Measurements from ENCODE around the gene ATP2B2. TPM values are rescaled to one million over a fixed set of nuclear protein-coding genes. Genes with fewer than 3 reads are reported as not detected.

The ATP2B2 gene
- total and polyA plus RNA-seq, 5 experiments from 2014 or later: not detected

GRCh38 chr3:10454907-10455544, 50.4 kb downstream of the ATP2B2 start:
- no peak overlapping the region for H3K4me3 Mint-ChIP-seq

GRCh38 chr3:10453431-10454163, 51.8 kb downstream of the ATP2B2 start:
- H3K4me1 Mint-ChIP-seq: peaks cover 0 to 13% (median 5%) of the 10 kb centered on the region in 4 donors
- no peaks in the 10 kb centered on the region for H3K36me3 Mint-ChIP-seq
- no peak for DNase-seq
- peak overlapping the region in 1 of 10 donors; percentile 60 for H3K27ac Mint-ChIP-seq
- ATAC-seq: no peak
- no peak overlapping the region for H3K4me3 Mint-ChIP-seq
- H3K27me3 Mint-ChIP-seq: peaks cover 14 to 37% (median 32%) of the 10 kb centered on the region in 5 donors
- no peaks in the 10 kb centered on the region for H3K9me3 Mint-ChIP-seq
- POLR2A ChIA-PET: no interaction called here

More at GRCh38 chr3:10454907-10455544, 50.4 kb downstream of the ATP2B2 start:
- DNase-seq: peak in 1 of 10 donors; percentile 10
- no peaks in the 10 kb centered on the region for H3K36me3 Mint-ChIP-seq
- peaks cover 14 to 37% (median 29%) of the 10 kb centered on the region in 5 donors for H3K27me3 Mint-ChIP-seq
- peaks cover 0 to 13% (median 5%) of the 10 kb centered on the region in 4 donors for H3K4me1 Mint-ChIP-seq
- ATAC-seq: no peak
- H3K27ac Mint-ChIP-seq: no peak overlapping the region
- POLR2A ChIA-PET: no interaction called here
- H3K9me3 Mint-ChIP-seq: peaks cover 0 to 2% (median 0%) of the 10 kb centered on the region in 9 donors

- POLR2A ChIA-PET: interaction anchor here (0.5 kb wide), 1 partner anchor 126 kb away, joined by 3 read pairs; no protein-coding TSS in a partner anchor
- peaks cover 6 to 26% (median 16%) of the 10 kb centered on the region in 5 donors for H3K27me3 Mint-ChIP-seq
- ATAC-seq (no peak), DNase-seq (no peak)
- H3K4me1 Mint-ChIP-seq: peaks cover 0 to 6% (median 2%) of the 10 kb centered on the region in 4 donors
- H3K4me3 Mint-ChIP-seq: no peak overlapping the region
- no peaks in the 10 kb centered on the region for H3K9me3 Mint-ChIP-seq
- H3K27ac Mint-ChIP-seq: no peak overlapping the region
- no peaks in the 10 kb centered on the region for H3K36me3 Mint-ChIP-seq
Observed at GRCh38 chr3:10450494-10451440, 54.6 kb downstream of the ATP2B2 start.

- ATAC-seq: no peak
- Mint-ChIP-seq H3K27ac (no peak overlapping the region), H3K27me3 (peaks cover 6 to 31% (median 19%) of the 10 kb centered on the region in 5 donors), H3K4me3 (no peak overlapping the region), H3K9me3 (no peaks in the 10 kb centered on the region), H3K4me1 (peaks cover 0 to 8% (median 3%) of the 10 kb centered on the region in 4 donors), H3K36me3 (no peaks in the 10 kb centered on the region)
- DNase-seq: no peak
- POLR2A ChIA-PET: no interaction called here
Observed at GRCh38 chr3:10449436-10449835, 56.0 kb downstream of the ATP2B2 start.

- DNase-seq (no peak), ATAC-seq (no peak)
- no peaks in the 10 kb centered on the region for H3K9me3 Mint-ChIP-seq
- no peak overlapping the region for H3K4me3 Mint-ChIP-seq
- H3K4me1 Mint-ChIP-seq: peaks cover 0 to 5% (median under 1%) of the 10 kb centered on the region in 4 donors
- H3K27ac Mint-ChIP-seq: no peak overlapping the region
- H3K27me3 Mint-ChIP-seq: peaks cover 6 to 36% (median 16%) of the 10 kb centered on the region in 5 donors
- H3K36me3 Mint-ChIP-seq: no peaks in the 10 kb centered on the region
- POLR2A ChIA-PET: no interaction called here
Observed at GRCh38 chr3:10448544-10448943, 56.8 kb downstream of the ATP2B2 start.

GRCh38 chr3:10447527-10448260, 57.7 kb downstream of the ATP2B2 start:
- peaks cover 6 to 34% (median 16%) of the 10 kb centered on the region in 5 donors for H3K27me3 Mint-ChIP-seq
- no peak overlapping the region for H3K4me3 Mint-ChIP-seq
- no peaks in the 10 kb centered on the region for H3K9me3 Mint-ChIP-seq
- no peak overlapping the region for H3K27ac Mint-ChIP-seq
- ATAC-seq: no peak
- no peak for DNase-seq
- POLR2A ChIA-PET: no interaction called here
- no peaks in the 10 kb centered on the region for H3K36me3 Mint-ChIP-seq
- peaks cover 0 to 8% (median under 1%) of the 10 kb centered on the region in 4 donors for H3K4me1 Mint-ChIP-seq

- Mint-ChIP-seq H3K27ac (peak overlapping the region in 1 of 10 donors; percentile 46), H3K4me1 (peaks cover 0 to 8% (median under 1%) of the 10 kb centered on the region in 4 donors), H3K4me3 (no peak overlapping the region), H3K36me3 (no peaks in the 10 kb centered on the region), H3K9me3 (no peaks in the 10 kb centered on the region), H3K27me3 (peaks cover 3 to 28% (median 16%) of the 10 kb centered on the region in 5 donors)
- no peak for ATAC-seq
- POLR2A ChIA-PET: no interaction called here
- DNase-seq: no peak
Observed at GRCh38 chr3:10447110-10447509, 58.3 kb downstream of the ATP2B2 start.

GRCh38 chr3:10445561-10446175, 59.7 kb downstream of the ATP2B2 start:
- Mint-ChIP-seq H3K27ac (no peak overlapping the region), H3K4me3 (no peak overlapping the region), H3K9me3 (no peaks in the 10 kb centered on the region), H3K36me3 (no peaks in the 10 kb centered on the region), H3K27me3 (peaks cover 0 to 16% (median 11%) of the 10 kb centered on the region in 5 donors), H3K4me1 (peaks cover 1 to 8% (median 3%) of the 10 kb centered on the region in 4 donors)
- DNase-seq: no peak
- POLR2A ChIA-PET: no interaction called here
- ATAC-seq: no peak

- H3K4me3 Mint-ChIP-seq: no peak overlapping the region
- H3K27ac Mint-ChIP-seq: peak overlapping the region in 2 of 10 donors; percentile 31 to 47
- peaks cover 0 to 10% (median 3%) of the 10 kb centered on the region in 5 donors for H3K27me3 Mint-ChIP-seq
- peaks cover 2 to 14% (median 10%) of the 10 kb centered on the region in 4 donors for H3K4me1 Mint-ChIP-seq
- POLR2A ChIA-PET: no interaction called here
- ATAC-seq (no peak), DNase-seq (no peak)
- no peaks in the 10 kb centered on the region for H3K9me3 Mint-ChIP-seq
- H3K36me3 Mint-ChIP-seq: no peaks in the 10 kb centered on the region
Observed at GRCh38 chr3:10444511-10444910, 60.9 kb downstream of the ATP2B2 start.

- peak overlapping the region in 1 of 10 donors; percentile 47 for H3K27ac Mint-ChIP-seq
- ATAC-seq (no peak), DNase-seq (no peak)
- H3K9me3 Mint-ChIP-seq: no peaks in the 10 kb centered on the region
- no peak overlapping the region for H3K4me3 Mint-ChIP-seq
- peaks cover 0 to 10% (median 2%) of the 10 kb centered on the region in 5 donors for H3K27me3 Mint-ChIP-seq
- no peaks in the 10 kb centered on the region for H3K36me3 Mint-ChIP-seq
- POLR2A ChIA-PET: no interaction called here
- H3K4me1 Mint-ChIP-seq: peaks cover 2 to 14% (median 10%) of the 10 kb centered on the region in 4 donors
Observed at GRCh38 chr3:10444110-10444429, 61.3 kb downstream of the ATP2B2 start.

- peaks cover 0 to 10% (median 2%) of the 10 kb centered on the region in 5 donors for H3K27me3 Mint-ChIP-seq
- no peaks in the 10 kb centered on the region for H3K9me3 Mint-ChIP-seq
- POLR2A ChIA-PET: no interaction called here
- no peak overlapping the region for H3K4me3 Mint-ChIP-seq
- H3K27ac Mint-ChIP-seq: no peak overlapping the region
- ATAC-seq: no peak
- H3K36me3 Mint-ChIP-seq: no peaks in the 10 kb centered on the region
- no peak for DNase-seq
- peaks cover 2 to 14% (median 11%) of the 10 kb centered on the region in 4 donors for H3K4me1 Mint-ChIP-seq
Observed at GRCh38 chr3:10443272-10444109, 61.9 kb downstream of the ATP2B2 start.

Data from naive thymus-derived CD8-positive, alpha-beta T cell (primary cell).